Measurements from ENCODE around the gene HSD11B2. TPM values are rescaled to one million over a fixed set of nuclear protein-coding genes. Genes with fewer than 3 reads are reported as not detected.

The HSD11B2 gene
- total and polyA plus RNA-seq, 10 of the 15 experiments (the other 5 are each of a cell fraction or from before 2014, with no cell fraction given) = 0.09 to 0.34 (median 0.21) TPM; not detected in 2

DNA sequence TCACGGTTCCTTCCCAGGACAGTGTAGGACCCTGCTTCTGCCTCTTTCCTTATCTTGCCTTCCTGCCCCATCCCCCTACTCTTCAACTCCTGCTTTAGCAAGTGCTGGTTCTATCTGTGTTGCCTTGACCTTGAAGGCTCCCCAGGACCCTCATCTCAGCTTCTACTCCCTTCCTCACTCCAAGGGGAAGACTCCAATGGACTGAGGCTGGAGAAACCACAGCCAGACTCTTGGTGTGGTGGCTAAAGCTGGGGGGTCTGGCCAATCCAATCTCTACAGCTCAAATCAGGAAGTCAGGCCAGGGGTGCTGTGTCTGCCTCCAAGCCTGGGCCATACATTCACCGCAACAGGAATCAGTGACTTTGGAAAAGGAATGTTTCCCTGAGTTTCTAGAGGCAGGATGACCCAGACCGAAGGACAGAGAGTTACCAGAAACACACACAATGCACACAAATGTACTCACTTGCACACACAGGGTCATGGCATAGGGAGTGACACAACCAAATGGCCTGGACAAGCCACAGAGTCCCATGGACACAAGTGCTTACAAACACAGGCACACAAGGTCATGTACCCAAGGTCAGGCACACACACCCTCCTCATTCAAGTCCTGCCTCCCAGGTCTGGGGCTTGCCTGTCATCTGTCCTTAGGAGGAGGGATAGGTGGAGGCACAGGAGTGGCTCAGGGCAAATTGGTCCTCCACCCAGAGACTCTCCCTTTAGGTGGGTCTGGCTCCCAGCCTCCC lies 1.7 kb upstream of the HSD11B2 start:
- BruUV-seq (replicated peaks) = no TSS peak
- no peak overlapping the region for H3K4me3 ChIP-seq
- ATAC-seq = no peak
- 81% methylated on average over 3 of the region's 3 CpGs for WGBS (ENCODE audit: insufficient coverage, insufficient replicate concordance, low lambda C conversion rate, missing lambda C conversion rate)
- no peaks in the 10 kb centered on the region for H4K20me1 ChIP-seq (ENCODE audit: control insufficient read depth, insufficient read depth)
- DNase-seq (ENCODE audit: low read depth, low spot score) = no peak
- POLR2A ChIA-PET = no interaction called here
- CTCF ChIA-PET = interaction anchor here (0.6 to 5.6 kb wide), 15 partner anchors 9 to 347 kb away, joined by 3 to 84 read pairs (median 4); partner anchors contain the start of genes CARMIL2 and ZDHHC1
- H3K9ac ChIP-seq (ENCODE audit: control insufficient read depth, insufficient read depth, low read length) = no peak overlapping the region
- H2AFZ ChIP-seq (ENCODE audit: control insufficient read depth, low read depth, low read length) = no peak overlapping the region
- no peaks in the 10 kb centered on the region for H3K36me3 ChIP-seq (ENCODE audit: control insufficient read depth in 2 of 2, insufficient read depth in 2 of 2, low read length in 1 of 2)
- H3K27ac ChIP-seq (ENCODE audit: control insufficient read depth, insufficient read depth) = no peak overlapping the region
- intact Hi-C loops (cut with micrococcal nuclease; ENCODE audit: unreplicated experiment) (no loop called here), in situ Hi-C loops (cut with MboI) (no loop called here)
- RAD21 ChIA-PET (ENCODE audit: unreplicated experiment) = interaction anchor here (1.4 to 3.1 kb wide), 5 partner anchors 18 to 103 kb away, joined by 3 to 31 read pairs (median 7); no protein-coding TSS in a partner anchor
- no peaks in the 10 kb centered on the region for H3K9me3 ChIP-seq (replicated peaks; ENCODE audit: control insufficient read depth, insufficient read depth, low read length)
- peaks cover 4% of the 10 kb centered on the region; the same call in 1 of the 2 replicates for H3K4me1 ChIP-seq (ENCODE audit: control insufficient read depth, insufficient read depth, low read length)
- H3K27me3 ChIP-seq (replicated peaks in 1 of 2; ENCODE audit: control insufficient read depth in 2 of 2, insufficient read depth in 2 of 2, low read length in 1 of 2) = peaks cover 12 to 14% of the 10 kb centered on the region in 2 experiments
- TF ChIP-seq, protein P1, sequence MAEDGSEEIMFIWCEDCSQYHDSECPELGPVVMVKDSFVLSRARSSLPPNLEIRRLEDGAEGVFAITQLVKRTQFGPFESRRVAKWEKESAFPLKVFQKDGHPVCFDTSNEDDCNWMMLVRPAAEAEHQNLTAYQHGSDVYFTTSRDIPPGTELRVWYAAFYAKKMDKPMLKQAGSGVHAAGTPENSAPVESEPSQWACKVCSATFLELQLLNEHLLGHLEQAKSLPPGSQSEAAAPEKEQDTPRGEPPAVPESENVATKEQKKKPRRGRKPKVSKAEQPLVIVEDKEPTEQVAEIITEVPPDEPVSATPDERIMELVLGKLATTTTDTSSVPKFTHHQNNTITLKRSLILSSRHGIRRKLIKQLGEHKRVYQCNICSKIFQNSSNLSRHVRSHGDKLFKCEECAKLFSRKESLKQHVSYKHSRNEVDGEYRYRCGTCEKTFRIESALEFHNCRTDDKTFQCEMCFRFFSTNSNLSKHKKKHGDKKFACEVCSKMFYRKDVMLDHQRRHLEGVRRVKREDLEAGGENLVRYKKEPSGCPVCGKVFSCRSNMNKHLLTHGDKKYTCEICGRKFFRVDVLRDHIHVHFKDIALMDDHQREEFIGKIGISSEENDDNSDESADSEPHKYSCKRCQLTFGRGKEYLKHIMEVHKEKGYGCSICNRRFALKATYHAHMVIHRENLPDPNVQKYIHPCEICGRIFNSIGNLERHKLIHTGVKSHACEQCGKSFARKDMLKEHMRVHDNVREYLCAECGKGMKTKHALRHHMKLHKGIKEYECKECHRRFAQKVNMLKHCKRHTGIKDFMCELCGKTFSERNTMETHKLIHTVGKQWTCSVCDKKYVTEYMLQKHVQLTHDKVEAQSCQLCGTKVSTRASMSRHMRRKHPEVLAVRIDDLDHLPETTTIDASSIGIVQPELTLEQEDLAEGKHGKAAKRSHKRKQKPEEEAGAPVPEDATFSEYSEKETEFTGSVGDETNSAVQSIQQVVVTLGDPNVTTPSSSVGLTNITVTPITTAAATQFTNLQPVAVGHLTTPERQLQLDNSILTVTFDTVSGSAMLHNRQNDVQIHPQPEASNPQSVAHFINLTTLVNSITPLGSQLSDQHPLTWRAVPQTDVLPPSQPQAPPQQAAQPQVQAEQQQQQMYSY (CRISPR knock-in tag; IDR thresholded peaks at IDR 0.05) = no peak
- TF ChIP-seq, protein P2, sequence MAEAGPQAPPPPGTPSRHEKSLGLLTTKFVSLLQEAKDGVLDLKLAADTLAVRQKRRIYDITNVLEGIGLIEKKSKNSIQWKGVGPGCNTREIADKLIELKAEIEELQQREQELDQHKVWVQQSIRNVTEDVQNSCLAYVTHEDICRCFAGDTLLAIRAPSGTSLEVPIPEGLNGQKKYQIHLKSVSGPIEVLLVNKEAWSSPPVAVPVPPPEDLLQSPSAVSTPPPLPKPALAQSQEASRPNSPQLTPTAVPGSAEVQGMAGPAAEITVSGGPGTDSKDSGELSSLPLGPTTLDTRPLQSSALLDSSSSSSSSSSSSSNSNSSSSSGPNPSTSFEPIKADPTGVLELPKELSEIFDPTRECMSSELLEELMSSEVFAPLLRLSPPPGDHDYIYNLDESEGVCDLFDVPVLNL (IDR thresholded peaks at IDR 0.05; ENCODE audit: low read depth, low read length) = no peak
- TF ChIP-seq YY1 (IDR thresholded peaks at IDR 0.05; ENCODE audit: low read depth, low read length) (no peak), POLR2AphosphoS5 (IDR thresholded peaks at IDR 0.05; ENCODE audit: low read length) (no peak), TAF1 (IDR thresholded peaks at IDR 0.05; ENCODE audit: borderline replicate concordance, low read depth, low read length) (no peak), SMC3 (IDR thresholded peaks at IDR 0.05; ENCODE audit: borderline replicate concordance, low read length) (no peak), BHLHE40 (IDR thresholded peaks at IDR 0.05; ENCODE audit: borderline replicate concordance in 1 of 2, low read depth in 2 of 2, low read length in 1 of 2) (no peak), FOXK2 (IDR thresholded peaks at IDR 0.05) (no peak), MEF2B (IDR thresholded peaks at IDR 0.05; ENCODE audit: partially characterized antibody, poor library complexity, severe bottlenecking) (no peak), EED (IDR thresholded peaks at IDR 0.05; ENCODE audit: low read depth) (no peak)
- TF ChIP-seq, protein P3, sequence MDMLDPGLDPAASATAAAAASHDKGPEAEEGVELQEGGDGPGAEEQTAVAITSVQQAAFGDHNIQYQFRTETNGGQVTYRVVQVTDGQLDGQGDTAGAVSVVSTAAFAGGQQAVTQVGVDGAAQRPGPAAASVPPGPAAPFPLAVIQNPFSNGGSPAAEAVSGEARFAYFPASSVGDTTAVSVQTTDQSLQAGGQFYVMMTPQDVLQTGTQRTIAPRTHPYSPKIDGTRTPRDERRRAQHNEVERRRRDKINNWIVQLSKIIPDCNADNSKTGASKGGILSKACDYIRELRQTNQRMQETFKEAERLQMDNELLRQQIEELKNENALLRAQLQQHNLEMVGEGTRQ (IDR thresholded peaks at IDR 0.05; ENCODE audit: borderline replicate concordance, low read depth, low read length) = no peak
- no peak for FAIRE-seq
- SMC1A ChIA-PET (ENCODE audit: uncharacterized antibody, unreplicated experiment) = interaction anchor here (1.5 to 2.8 kb wide), 5 partner anchors 17 to 60 kb away, joined by 3 to 19 read pairs (median 4); no protein-coding TSS in a partner anchor
- H3K79me2 ChIP-seq (ENCODE audit: control insufficient read depth, insufficient read depth, low read length) = no peaks in the 10 kb centered on the region
- no peak overlapping the region for H3K4me2 ChIP-seq (ENCODE audit: control insufficient read depth, insufficient read depth)
